Astrocyte (in vitro differentiated cells and primary cell): Measurements from ENCODE around the gene TTLL8. TPM values are rescaled to one million over a fixed set of nuclear protein-coding genes. Genes with fewer than 3 reads are reported as not detected.

Experiments used
- DNase-seq: peaks from one replicate; pipeline ENCODE4 v3.0.0-alpha.2; 2010; ENCODE audit warnings: low read depth
- FAIRE-seq: peaks from 2 replicates; lab custom pipeline; 2011; peaks lifted over from hg19 to GRCh38; lab: Jason Lieb, UNC
- H2AFZ ChIP-seq: 2 replicates; pipeline ENCODE4 v1.6.0; 2012; ENCODE audit warnings: low read depth, low read length, inconsistent platforms
- H3K27ac ChIP-seq: 2 replicates; pipeline ENCODE4 v1.5.1; 2011; ENCODE audit warnings: low read depth, low read length, inconsistent platforms
- H3K27me3 ChIP-seq: 2 replicates; pipeline ENCODE4 v1.6.0; 2011; ENCODE audit warnings: low read length, inconsistent platforms; ENCODE audit not compliant: insufficient read depth
- H3K36me3 ChIP-seq: 2 replicates; pipeline ENCODE4 v1.5.1; 2011; ENCODE audit warnings: low read length, inconsistent platforms; ENCODE audit not compliant: insufficient read depth
- H3K4me1 ChIP-seq: 2 replicates; pipeline ENCODE4 v1.5.1; 2011; ENCODE audit warnings: low read length, inconsistent platforms; ENCODE audit not compliant: insufficient read depth
- H3K4me2 ChIP-seq: 2 replicates; pipeline ENCODE4 v1.6.0; 2012; ENCODE audit warnings: low read length, inconsistent platforms
- H3K4me3 ChIP-seq: 2 replicates; pipeline ENCODE4 v1.5.1; 2011; ENCODE audit warnings: low read depth, mild to moderate bottlenecking, low read length, inconsistent platforms; ENCODE audit not compliant: insufficient read depth
- H3K79me2 ChIP-seq: 2 replicates; pipeline ENCODE4 v1.6.0; 2012; ENCODE audit warnings: mild to moderate bottlenecking, low read length, inconsistent platforms; ENCODE audit not compliant: insufficient read depth
- H3K9ac ChIP-seq: 2 replicates; pipeline ENCODE4 v1.6.0; 2012; ENCODE audit warnings: mild to moderate bottlenecking, low read length, inconsistent platforms
- H3K9me3 ChIP-seq: 2 replicates; pipeline ENCODE4 v1.5.1; 2012; ENCODE audit warnings: low read depth, mild to moderate bottlenecking, low read length, inconsistent platforms; ENCODE audit not compliant: insufficient read depth
- H4K20me1 ChIP-seq: 2 replicates; pipeline ENCODE4 v1.6.0; 2012; ENCODE audit warnings: low read length, inconsistent platforms; ENCODE audit not compliant: insufficient read depth
- H3K27ac Mint-ChIP-seq: one replicate; pipeline ENCODE4 v1.8.0; 2021; ENCODE audit warnings: mild to moderate bottlenecking, mixed read lengths; ENCODE audit not compliant: unreplicated experiment
- H3K27me3 Mint-ChIP-seq: one replicate; pipeline ENCODE4 v1.8.0; 2021; ENCODE audit warnings: low read depth, mixed read lengths; ENCODE audit not compliant: unreplicated experiment
- H3K36me3 Mint-ChIP-seq: one replicate; pipeline ENCODE4 v1.8.0; 2021; ENCODE audit warnings: low read depth, mixed read lengths; ENCODE audit not compliant: unreplicated experiment
- H3K4me1 Mint-ChIP-seq: one replicate; pipeline ENCODE4 v1.8.0; 2021; ENCODE audit warnings: low read depth, mixed read lengths; ENCODE audit not compliant: unreplicated experiment
- H3K4me3 Mint-ChIP-seq: one replicate; pipeline ENCODE4 v1.8.0; 2021; ENCODE audit warnings: mild to moderate bottlenecking, moderate library complexity, mixed read lengths; ENCODE audit not compliant: unreplicated experiment
- H3K9me3 Mint-ChIP-seq: one replicate; pipeline ENCODE4 v1.8.0; 2021; ENCODE audit warnings: mild to moderate bottlenecking, mixed read lengths; ENCODE audit not compliant: unreplicated experiment
- CTCF ChIP-seq: IDR thresholded peaks from 2 replicates; pipeline ENCODE4 v1.5.1; 2011; ENCODE audit warnings: low read depth, mild to moderate bottlenecking, inconsistent platforms, low read length, moderate library complexity; ENCODE audit not compliant: insufficient read depth
- EZH2 ChIP-seq: IDR thresholded peaks from 2 replicates; pipeline ENCODE4 v1.6.1; 2012; ENCODE audit warnings: mild to moderate bottlenecking, low read length, inconsistent platforms; ENCODE audit not compliant: insufficient read depth
- total RNA-seq: library from RNA; stranded (reverse); gene quantifications from 2 replicates; pipeline ENCODE4 v1.2.1, GENCODE V29; 2021

TTLL8 gene
- total RNA-seq, 1 donor from 2014 or later: not detected

- H3K4me1 Mint-ChIP-seq: no peaks in the 10 kb centered on the region
- no peak overlapping the region for H3K4me3 ChIP-seq
These were observed 35.8 kb downstream of the TTLL8 start for GRCh38 chr22:50022171-50022819.

GRCh38 chr22:50020606-50021005 lies 37.5 kb downstream of the TTLL8 start:
- no peak overlapping the region for H3K4me2 ChIP-seq
- peaks cover 5% of the 10 kb centered on the region for H3K9me3 ChIP-seq
- H3K9ac ChIP-seq: no peak overlapping the region
- no peak for FAIRE-seq
- Mint-ChIP-seq H3K9me3 (no peaks in the 10 kb centered on the region), H3K27ac (no peak overlapping the region), H3K36me3 (no peaks in the 10 kb centered on the region), H3K4me1 (no peaks in the 10 kb centered on the region), H3K27me3 (peaks cover 25% of the 10 kb centered on the region), H3K4me3 (no peak overlapping the region)
- no peak overlapping the region for H3K4me3 ChIP-seq
- peaks cover 22% of the 10 kb centered on the region for H3K27me3 ChIP-seq
- H3K36me3 ChIP-seq: no peaks in the 10 kb centered on the region
- H3K79me2 ChIP-seq: no peaks in the 10 kb centered on the region
- H3K27ac ChIP-seq: no peak overlapping the region
- H3K4me1 ChIP-seq: peaks cover 7% of the 10 kb centered on the region
- H4K20me1 ChIP-seq: no peaks in the 10 kb centered on the region
- H2AFZ ChIP-seq: no peak overlapping the region
- DNase-seq: no peak
- TF ChIP-seq EZH2 (no peak), CTCF (no peak)

More at GRCh38 chr22:50022171-50022819, 35.8 kb downstream of the TTLL8 start:
- Histone ChIP-seq H3K27ac (no peak overlapping the region), H4K20me1 (no peaks in the 10 kb centered on the region), H2AFZ (no peak overlapping the region), H3K4me1 (no peaks in the 10 kb centered on the region), H3K9me3 (peaks cover 5% of the 10 kb centered on the region), H3K9ac (no peak overlapping the region), H3K27me3 (peaks cover 22% of the 10 kb centered on the region), H3K4me2 (no peak overlapping the region), H3K36me3 (no peaks in the 10 kb centered on the region), H3K79me2 (no peaks in the 10 kb centered on the region)
- no peak for TF ChIP-seq CTCF
- no peak for TF ChIP-seq EZH2
- Mint-ChIP-seq H3K27ac (no peak overlapping the region), H3K27me3 (peaks cover 29% of the 10 kb centered on the region), H3K36me3 (no peaks in the 10 kb centered on the region), H3K4me3 (no peak overlapping the region), H3K9me3 (no peaks in the 10 kb centered on the region)
- no peak for DNase-seq
- no peak for FAIRE-seq

- no peak overlapping the region for H3K9ac ChIP-seq
- Mint-ChIP-seq H3K27ac (no peak overlapping the region), H3K36me3 (no peaks in the 10 kb centered on the region), H3K4me3 (no peak overlapping the region), H3K9me3 (no peaks in the 10 kb centered on the region), H3K4me1 (no peaks in the 10 kb centered on the region), H3K27me3 (peaks cover 17% of the 10 kb centered on the region)
- no peak for FAIRE-seq
- no peak for TF ChIP-seq CTCF
- TF ChIP-seq EZH2: no peak
- no peaks in the 10 kb centered on the region for H3K79me2 ChIP-seq
- no peak for DNase-seq
- H3K4me3 ChIP-seq: no peak overlapping the region
- no peak overlapping the region for H3K27ac ChIP-seq
- H3K4me1 ChIP-seq: peaks cover 7% of the 10 kb centered on the region
- H3K36me3 ChIP-seq: no peaks in the 10 kb centered on the region
- H2AFZ ChIP-seq: no peak overlapping the region
- H3K4me2 ChIP-seq: no peak overlapping the region
- peaks cover 16% of the 10 kb centered on the region for H3K27me3 ChIP-seq
- H3K9me3 ChIP-seq: peaks cover 5% of the 10 kb centered on the region
- no peaks in the 10 kb centered on the region for H4K20me1 ChIP-seq
These were observed 38.8 kb downstream of the TTLL8 start for GRCh38 chr22:50019316-50019715.
